Pancreas (tissue), 10 donors: ENCODE results near the gene ANKRD33B. TPM values are rescaled to one million over a fixed set of nuclear protein-coding genes. Genes with fewer than 3 reads are reported as not detected.

Experiments used
- ATAC-seq, 4 donors: fragments of 200-7000 bp; cut with Tn5 transposase; one replicate each; pipeline versions ENCODE4 v1.8.0 to v1.9.1; 2020; ENCODE audit warnings: mild to moderate bottlenecking in 4 of 4, moderate library complexity in 4 of 4
- DNase-seq, 6 donors: peaks; one replicate each; pipeline ENCODE4 v3.0.0-alpha.2; 2020
- FAIRE-seq: peaks from 2 replicates; lab custom pipeline; 2012; peaks lifted over from hg19 to GRCh38; lab: Jason Lieb, UNC
- H3K27ac ChIP-seq, 4 donors: fragments of 200-600 bp; sonication (generic); 1 replicate in 3 of 4; 2 replicates in 1 of 4; pipeline versions ENCODE4 v1.5.0 to v1.8.0; 2020
- H3K27me3 ChIP-seq, 4 donors: fragments of 200-600 bp; one replicate each; pipeline ENCODE4 v1.8.0; 2021
- H3K36me3 ChIP-seq, 3 donors: fragments of 200-600 bp; sonication (generic) in 1 of 3; one replicate each; pipeline versions ENCODE4 v1.5.0 to v1.8.0; 2020 to 2021
- H3K4me1 ChIP-seq, 3 donors: fragments of 200-600 bp; one replicate each; pipeline ENCODE4 v1.8.0; 2021
- H3K4me3 ChIP-seq, 4 donors: fragments of 200-600 bp; sonication (generic) in 2 of 4; one replicate each; pipeline versions ENCODE4 v1.5.0 to v1.8.0; 2020 to 2021
- H3K9me3 ChIP-seq, 4 donors: fragments of 200-600 bp; one replicate each; pipeline ENCODE4 v1.8.0; 2021
- CTCF ChIP-seq, 4 donors: fragments of 200-600 bp; sonication (generic) in 3 of 4; IDR thresholded peaks; one replicate each; pipeline versions ENCODE4 v1.5.0 to v1.8.0; 2021; ENCODE audit warnings: antibody characterized with exemption in 4 of 4
- WGBS, 2 donors: extraction: QIAGEN DNeasy Blood & Tissue Kit; methylation state at CpG; one replicate each; pipeline ENCODE4 v1.1.7; 2013; 5-methylcytosine and 5-hydroxymethylcytosine counted together
- intact Hi-C, 3 donors: fragments of 100-400 bp; cut with DNase I; formaldehyde crosslinking; loops; one replicate each; pipeline versions ENCODE4 v1.11.1 to v1.14.2; 2022
- polyA plus RNA-seq, 2 donors: library from polyadenylated mRNA; stranded (reverse); fragments of 200-250 nt; gene quantifications; one replicate each; pipeline ENCODE4 v1.2.3, GENCODE V29; 2013
- total RNA-seq, 6 donors: library from RNA; stranded (reverse); fragmentation: NEBNext Ultra II Directional in 4 of 6; extraction: Animal tissue kit (Norgen Biotek cat#: 25700) in 4 of 6; gene quantifications; one replicate each; pipeline versions ENCODE4 v1.2.1 to v1.2.4, GENCODE V29; 2021 to 2023
- donor health status: healthy with polysubstance abuse.
- donor health status: DM: no; HTN: no; CAD: no; lungs with moderate emphysema.
- donor health status: DM: no; HTN: no; CAD: no.
- donor health status: control.
- donor health status: control.
- donor health status: Bipolar disorder and iron deficiency.
- donor health status: DM: yes; HTN: yes; CAD: no.
- donor health status: DM: no; HTN: no; CAD: no.
- donor health status: DM: no; HTN: no; CAD: no.
- donor health status: DM: yes; HTN: yes; CAD: no.

ANKRD33B gene
- total and polyA plus RNA-seq, 8 donors, result 0.57 to 2.7 (median 1.1) TPM

- FAIRE-seq (no peak), DNase-seq (no peak), ATAC-seq (peak in 3 of 4 donors; percentile 26 to 72 (median 67))
- peak overlapping the region in 1 of 4 donors; percentile 4 for H3K4me3 ChIP-seq
- H3K27ac ChIP-seq, result peak overlapping the region in 1 of 4 donors; percentile 16
- no peaks in the 10 kb centered on the region for H3K27me3 ChIP-seq
- intact Hi-C loops, result no loop called here
- no peaks in the 10 kb centered on the region for H3K9me3 ChIP-seq
- 5 to 7% methylated on average over 13 of the region's 13 CpGs for WGBS, 2 donors
- no peaks in the 10 kb centered on the region for H3K36me3 ChIP-seq
- peaks cover 0 to 9% (median 0%) of the 10 kb centered on the region in 3 donors for H3K4me1 ChIP-seq
- TF ChIP-seq CTCF (IDR thresholded peaks at IDR 0.05), result no peak
Observed at GRCh38 chr5:10536931-10537579, 26.8 kb upstream of the ANKRD33B start.

- Histone ChIP-seq H3K27me3 (no peaks in the 10 kb centered on the region), H3K4me1 (peaks cover 0 to 9% (median 0%) of the 10 kb centered on the region in 3 donors), H3K9me3 (no peaks in the 10 kb centered on the region), H3K4me3 (no peak overlapping the region), H3K27ac (no peak overlapping the region), H3K36me3 (no peaks in the 10 kb centered on the region)
- ATAC-seq (peak in 3 of 4 donors; percentile 19 to 28 (median 20)), DNase-seq (no peak), FAIRE-seq (no peak)
- intact Hi-C loops, result no loop called here
- no peak for TF ChIP-seq CTCF (IDR thresholded peaks at IDR 0.05)
- WGBS, 2 donors, result 45 to 47% methylated on average over 4 of the region's 4 CpGs
Observed at GRCh38 chr5:10537624-10538023, 26.2 kb upstream of the ANKRD33B start.

- no peak overlapping the region for H3K27ac ChIP-seq
- DNase-seq, result no peak
Observed at GRCh38 chr5:10538103-10538788, 25.6 kb upstream of the ANKRD33B start.

GRCh38 chr5:10538789-10539686 lies 24.8 kb upstream of the ANKRD33B start:
- Histone ChIP-seq H3K36me3 (no peaks in the 10 kb centered on the region), H3K27me3 (no peaks in the 10 kb centered on the region), H3K9me3 (no peaks in the 10 kb centered on the region), H3K4me3 (no peak overlapping the region), H3K4me1 (peaks cover 0 to 9% (median 0%) of the 10 kb centered on the region in 3 donors), H3K27ac (no peak overlapping the region)
- intact Hi-C loops, result no loop called here
- FAIRE-seq (no peak), DNase-seq (no peak), ATAC-seq (no peak)
- TF ChIP-seq CTCF (IDR thresholded peaks at IDR 0.05), result no peak
- 64 to 69% methylated on average over 19 of the region's 19 CpGs for WGBS, 2 donors

More at GRCh38 chr5:10538103-10538788, 25.6 kb upstream of the ANKRD33B start:
- FAIRE-seq (no peak), ATAC-seq (no peak)
- 69 to 79% methylated on average over 14 of the region's 14 CpGs for WGBS, 2 donors
- TF ChIP-seq CTCF (IDR thresholded peaks at IDR 0.05), result no peak
- Histone ChIP-seq H3K36me3 (no peaks in the 10 kb centered on the region), H3K4me1 (peaks cover 0 to 9% (median 0%) of the 10 kb centered on the region in 3 donors), H3K4me3 (no peak overlapping the region), H3K27me3 (no peaks in the 10 kb centered on the region), H3K9me3 (no peaks in the 10 kb centered on the region)
- intact Hi-C loops, result no loop called here
